MM.1S (cell line): ENCODE measurements around the gene SECTM1.
"Not testable (repeated sequence)": the region's sequence is repeated elsewhere in the genome, so short reads cannot be mapped to it uniquely, and the experiment has no call there.

Source experiments
- DNase-seq: peaks from one replicate; pipeline ENCODE4 v3.0.0-alpha.2; 2015
- H2AFZ ChIP-seq: fragments of 300-600 bp; sonication (generic); 2 replicates; pipeline ENCODE4 v1.6.0; 2016; ENCODE audit warnings: antibody characterized with exemption, low read length
- H3F3A ChIP-seq: fragments of 300-600 bp; sonication (generic); 2 replicates; pipeline ENCODE4 v1.6.1; 2016; ENCODE audit warnings: mild to moderate bottlenecking, antibody characterized with exemption, low read length, moderate library complexity, mixed read lengths; ENCODE audit not compliant: insufficient read depth
- H3K27ac ChIP-seq: fragments of 300-600 bp; sonication (generic); 2 replicates; pipeline ENCODE4 v1.5.1; 2016; ENCODE audit warnings: mild to moderate bottlenecking, low read length
- H3K27me3 ChIP-seq: fragments of 300-600 bp; sonication (generic); replicated peaks from 2 replicates; pipeline ENCODE4 v1.6.0; 2016; ENCODE audit warnings: low read length; ENCODE audit not compliant: insufficient read depth
- H3K36me3 ChIP-seq: fragments of 300-600 bp; sonication (generic); replicated peaks from 2 replicates; pipeline ENCODE4 v1.6.1; 2016; ENCODE audit warnings: mild to moderate bottlenecking, low read length, mixed read lengths; ENCODE audit not compliant: insufficient read depth
- H3K4me1 ChIP-seq: fragments of 300-600 bp; sonication (generic); 2 replicates; pipeline ENCODE4 v1.6.1; 2016; ENCODE audit warnings: low read length, mixed read lengths
- H3K4me2 ChIP-seq: fragments of 300-600 bp; sonication (generic); 2 replicates; pipeline ENCODE4 v1.6.0; 2016; ENCODE audit warnings: low read depth, low read length
- H3K4me3 ChIP-seq: fragments of 300-600 bp; sonication (generic); 2 replicates; pipeline ENCODE4 v1.5.1; 2016; ENCODE audit warnings: low read length, mixed read lengths
- H3K79me2 ChIP-seq: fragments of 300-600 bp; sonication (generic); 2 replicates; pipeline ENCODE4 v1.6.1; 2016; ENCODE audit warnings: mixed run types, low read length, mixed read lengths
- H3K9ac ChIP-seq: fragments of 300-600 bp; sonication (generic); 2 replicates; pipeline ENCODE4 v1.6.1; 2016; ENCODE audit warnings: low read length, mixed read lengths
- H3K9me2 ChIP-seq: fragments of 300-600 bp; sonication (generic); replicated peaks from 2 replicates; pipeline ENCODE4 v1.6.1; 2016; ENCODE audit warnings: mild to moderate bottlenecking, low read length, mixed read lengths; ENCODE audit not compliant: insufficient read depth
- H3K9me3 ChIP-seq: fragments of 300-600 bp; sonication (generic); replicated peaks from 2 replicates; pipeline ENCODE4 v1.6.1; 2016; ENCODE audit warnings: mild to moderate bottlenecking, low read length, mixed read lengths; ENCODE audit not compliant: insufficient read depth
- H4K20me1 ChIP-seq: fragments of 300-600 bp; sonication (generic); 2 replicates; pipeline ENCODE4 v1.6.1; 2016; ENCODE audit warnings: mild to moderate bottlenecking, low read length, moderate library complexity, mixed read lengths; ENCODE audit not compliant: insufficient read depth
- EZH2 ChIP-seq: fragments of 300-600 bp; sonication (generic); optimal IDR thresholded peaks from 2 replicates; pipeline ENCODE3; 2017; ENCODE audit warnings: low read depth, mild to moderate bottlenecking, antibody characterized with exemption, low read length, mixed read lengths
- EZH2phosphoT487 ChIP-seq: fragments of 300-600 bp; sonication (generic); IDR thresholded peaks from 2 replicates; pipeline ENCODE4 v1.6.1; 2018; ENCODE audit warnings: antibody characterized with exemption, low read length
- TF ChIP-seq, protein P1 (sequence below): fragments of 300-600 bp; sonication (generic); IDR thresholded peaks from 2 replicates; pipeline ENCODE4 v1.5.1; 2016; ENCODE audit warnings: antibody characterized with exemption, low read length, mixed read lengths

SECTM1 gene

DNA sequence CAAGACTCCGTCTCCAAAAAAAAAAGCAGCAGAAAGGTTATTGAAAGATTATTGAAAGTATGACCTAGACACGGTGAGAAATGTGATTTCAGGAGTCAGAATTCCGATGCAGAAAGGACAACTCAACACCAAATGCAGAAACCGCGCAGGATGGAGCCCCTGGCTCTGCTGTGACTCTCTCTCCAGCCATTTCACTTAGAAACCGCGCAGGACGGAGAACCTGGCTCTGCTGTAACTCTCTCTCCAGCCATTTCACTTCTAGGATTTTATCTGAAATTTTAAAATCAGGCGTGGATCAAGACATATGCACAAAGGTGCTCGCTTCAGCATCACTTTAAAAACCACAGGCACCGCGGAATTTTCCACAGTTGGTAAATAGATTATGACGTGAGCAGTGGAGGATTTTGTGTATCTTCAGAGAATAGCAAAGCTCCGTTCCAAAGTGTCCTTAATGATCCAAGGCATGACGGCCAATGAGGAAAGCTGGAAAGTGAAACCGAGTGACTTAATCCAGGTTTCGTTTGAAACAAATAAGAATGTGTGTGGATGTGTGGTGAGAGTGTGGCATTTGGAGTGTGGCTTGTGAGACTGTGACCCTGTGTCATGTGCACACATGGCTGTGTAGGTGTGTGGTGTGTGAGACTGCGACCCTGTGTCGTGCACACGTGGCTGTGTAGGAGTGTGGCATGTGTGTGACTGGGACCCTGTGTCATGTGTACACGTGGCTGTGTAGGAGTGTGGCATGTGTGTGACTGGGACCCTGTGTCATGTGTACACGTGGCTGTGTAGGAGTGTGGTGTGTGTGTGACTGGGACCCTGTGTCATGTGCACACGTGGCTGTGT, 47.5 kb upstream of the SECTM1 start:
- Histone ChIP-seq H2AFZ (no peak overlapping the region), H3K27me3 (no peaks in the 10 kb centered on the region; the same call in 1 of the 2 replicates), H3K9me2 (no peaks in the 10 kb centered on the region), H3K36me3 (no peaks in the 10 kb centered on the region), H3K9ac (no peak overlapping the region), H3K79me2 (no peaks in the 10 kb centered on the region), H3K9me3 (no peaks in the 10 kb centered on the region), H4K20me1 (no peaks in the 10 kb centered on the region), H3K4me1 (peaks cover 3% of the 10 kb centered on the region; the same call in 1 of the 2 replicates), H3K27ac (no peak overlapping the region), H3K4me3 (no peak overlapping the region), H3F3A (no peaks in the 10 kb centered on the region), H3K4me2 (no peak overlapping the region)
- TF ChIP-seq EZH2 (no peak), EZH2phosphoT487 (no peak)
- TF ChIP-seq, protein P1, sequence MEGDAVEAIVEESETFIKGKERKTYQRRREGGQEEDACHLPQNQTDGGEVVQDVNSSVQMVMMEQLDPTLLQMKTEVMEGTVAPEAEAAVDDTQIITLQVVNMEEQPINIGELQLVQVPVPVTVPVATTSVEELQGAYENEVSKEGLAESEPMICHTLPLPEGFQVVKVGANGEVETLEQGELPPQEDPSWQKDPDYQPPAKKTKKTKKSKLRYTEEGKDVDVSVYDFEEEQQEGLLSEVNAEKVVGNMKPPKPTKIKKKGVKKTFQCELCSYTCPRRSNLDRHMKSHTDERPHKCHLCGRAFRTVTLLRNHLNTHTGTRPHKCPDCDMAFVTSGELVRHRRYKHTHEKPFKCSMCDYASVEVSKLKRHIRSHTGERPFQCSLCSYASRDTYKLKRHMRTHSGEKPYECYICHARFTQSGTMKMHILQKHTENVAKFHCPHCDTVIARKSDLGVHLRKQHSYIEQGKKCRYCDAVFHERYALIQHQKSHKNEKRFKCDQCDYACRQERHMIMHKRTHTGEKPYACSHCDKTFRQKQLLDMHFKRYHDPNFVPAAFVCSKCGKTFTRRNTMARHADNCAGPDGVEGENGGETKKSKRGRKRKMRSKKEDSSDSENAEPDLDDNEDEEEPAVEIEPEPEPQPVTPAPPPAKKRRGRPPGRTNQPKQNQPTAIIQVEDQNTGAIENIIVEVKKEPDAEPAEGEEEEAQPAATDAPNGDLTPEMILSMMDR, result no peak
- no peak for DNase-seq

DNA sequence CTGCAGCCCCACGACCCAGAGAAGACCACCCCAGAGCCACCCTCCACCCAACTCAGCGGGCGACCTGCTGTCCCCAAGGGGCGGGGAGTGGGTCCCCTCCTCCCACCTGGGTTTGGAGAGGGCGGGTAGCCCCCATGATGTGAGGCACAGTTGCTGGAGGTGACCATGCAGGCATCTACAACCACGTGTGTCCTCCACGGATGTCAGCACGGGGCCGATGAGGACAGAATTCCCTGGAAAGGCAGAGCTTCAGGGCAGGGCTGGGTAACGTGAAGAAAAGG, 45.1 kb upstream of the SECTM1 start:
- H3F3A ChIP-seq, result no peaks in the 10 kb centered on the region
- H3K4me2 ChIP-seq, result no peak overlapping the region
- TF ChIP-seq, protein P1, result no peak
- TF ChIP-seq EZH2phosphoT487, result no peak
- TF ChIP-seq EZH2, result no peak
- H3K27me3 ChIP-seq, result no peaks in the 10 kb centered on the region; the same call in 1 of the 2 replicates
- no peak overlapping the region for H2AFZ ChIP-seq
- no peaks in the 10 kb centered on the region for H3K9me3 ChIP-seq
- H4K20me1 ChIP-seq, result no peaks in the 10 kb centered on the region
- H3K9me2 ChIP-seq, result no peaks in the 10 kb centered on the region
- no peak overlapping the region for H3K4me3 ChIP-seq
- H3K9ac ChIP-seq, result no peak overlapping the region
- H3K4me1 ChIP-seq, result peaks cover 3% of the 10 kb centered on the region; the same call in 1 of the 2 replicates
- DNase-seq, result no peak
- H3K27ac ChIP-seq, result no peak overlapping the region
- no peaks in the 10 kb centered on the region for H3K36me3 ChIP-seq
- H3K79me2 ChIP-seq, result no peaks in the 10 kb centered on the region

DNA sequence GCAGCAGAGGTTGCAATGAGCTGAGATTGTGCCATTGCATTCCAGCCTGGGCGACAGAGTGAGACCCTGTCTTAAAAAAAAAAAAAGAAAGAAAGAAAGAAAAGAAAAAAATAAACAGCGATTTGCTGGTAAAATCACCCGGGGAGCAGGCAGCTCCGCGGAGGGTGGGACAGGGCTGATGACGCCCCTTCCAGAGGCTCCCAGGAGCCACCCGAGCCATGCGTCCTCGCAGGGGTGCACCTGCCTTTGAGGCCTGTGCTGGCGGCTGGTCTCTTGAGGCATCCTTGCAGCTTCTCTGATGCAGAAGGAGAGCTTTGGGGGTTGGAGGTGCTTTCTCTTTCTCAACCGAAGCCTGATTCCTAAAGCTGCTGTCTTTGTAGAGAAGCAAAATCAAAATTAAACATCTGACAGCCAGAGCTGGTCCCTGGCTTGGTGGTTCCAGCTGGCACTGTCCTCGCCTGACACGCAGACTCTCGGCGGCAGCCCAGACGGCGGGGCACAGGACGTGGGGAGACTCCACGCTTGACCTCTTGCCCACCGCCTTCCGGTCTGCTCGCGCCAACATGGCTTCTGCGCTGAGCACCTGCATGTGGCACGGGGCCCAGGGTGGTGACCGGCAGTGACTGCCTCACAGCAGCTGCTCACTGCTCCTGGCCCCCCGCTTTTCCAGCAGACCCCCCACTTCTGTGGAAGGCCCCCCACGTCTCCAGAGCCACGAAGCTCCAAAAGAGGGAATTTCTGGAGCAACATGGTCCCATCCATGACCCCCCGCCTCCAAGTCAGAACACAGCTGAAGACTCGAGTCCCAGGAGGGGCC, 44.6 kb upstream of the SECTM1 start:
- H3K4me3 ChIP-seq, result no peak overlapping the region
- H3K9ac ChIP-seq, result no peak overlapping the region
- no peaks in the 10 kb centered on the region for H4K20me1 ChIP-seq
- peaks cover 3% of the 10 kb centered on the region; the same call in 1 of the 2 replicates for H3K4me1 ChIP-seq
- no peaks in the 10 kb centered on the region for H3K9me3 ChIP-seq
- H3K79me2 ChIP-seq, result no peaks in the 10 kb centered on the region
- H2AFZ ChIP-seq, result no peak overlapping the region
- TF ChIP-seq, protein P1, result no peak
- TF ChIP-seq EZH2 (no peak), EZH2phosphoT487 (no peak)
- no peaks in the 10 kb centered on the region for H3K36me3 ChIP-seq
- peaks cover 3% of the 10 kb centered on the region; the same call in 1 of the 2 replicates for H3F3A ChIP-seq
- no peaks in the 10 kb centered on the region; the same call in 1 of the 2 replicates for H3K27me3 ChIP-seq
- no peak overlapping the region for H3K27ac ChIP-seq
- no peaks in the 10 kb centered on the region for H3K9me2 ChIP-seq
- no peak overlapping the region for H3K4me2 ChIP-seq
- DNase-seq, result no peak

DNA sequence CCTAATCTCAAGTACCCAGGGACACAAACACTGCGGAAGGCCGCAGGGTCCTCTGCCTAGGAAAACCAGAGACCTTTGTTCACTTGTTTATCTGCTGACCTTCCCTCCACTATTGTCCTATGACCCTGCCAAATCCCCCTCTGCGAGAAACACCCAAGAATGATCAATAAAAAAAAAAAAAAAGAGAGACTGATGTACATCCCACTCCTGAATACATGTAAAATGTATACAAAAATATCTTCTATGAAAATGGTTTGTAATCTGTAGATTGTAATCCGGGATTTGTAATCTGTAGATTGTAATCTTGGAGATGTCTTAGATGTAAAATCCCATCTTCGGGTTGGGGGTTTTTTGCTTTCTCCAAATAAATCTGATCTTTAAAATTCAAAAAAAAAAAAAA, 43.7 kb upstream of the SECTM1 start:
- not testable (repeated sequence) for H3K4me3 ChIP-seq, H3K79me2 ChIP-seq, H3K4me1 ChIP-seq, H4K20me1 ChIP-seq, DNase-seq, H3K9me3 ChIP-seq, H3K4me2 ChIP-seq, H2AFZ ChIP-seq, H3K27me3 ChIP-seq, H3F3A ChIP-seq, H3K9me2 ChIP-seq, H3K9ac ChIP-seq, H3K27ac ChIP-seq, H3K36me3 ChIP-seq
